ENCODE measurements around the gene SMIM33.

The SMIM33 gene

GRCh38 chr5:139461698-139462097 is 9.1 kb upstream of the SMIM33 start:
- TF ChIP-seq CTCF (IDR thresholded peaks at IDR 0.05; ENCODE audit: insufficient read depth, low read depth, low read length, missing control alignments), result no peak
- no peak overlapping the region for H3K4me3 ChIP-seq (ENCODE audit: low read length)
- peak; percentile 12 for DNase-seq (ENCODE audit: low read depth)

GRCh38 chr5:139462586-139463276 is 8.1 kb upstream of the SMIM33 start, which contains the start of gene ECSCR:
TSS of gene ECSCR (minus strand) at chr5:139462743. CDS start at chr5:139462670, 73 bp downstream.
- no peak for TF ChIP-seq CTCF (IDR thresholded peaks at IDR 0.05; ENCODE audit: insufficient read depth, low read depth, low read length, missing control alignments)
- DNase-seq (ENCODE audit: low read depth), result no peak
- no peak within 1 kb of the TSS for H3K4me3 ChIP-seq (ENCODE audit: low read length)

GRCh38 chr5:139468421-139468931 is 2.3 kb upstream of the SMIM33 start:
- peak; percentile 28 for DNase-seq (ENCODE audit: low read depth)
- TF ChIP-seq CTCF (IDR thresholded peaks at IDR 0.05; ENCODE audit: insufficient read depth, low read depth, low read length, missing control alignments), result no peak
- no peak overlapping the region for H3K4me3 ChIP-seq (ENCODE audit: low read length)

- H3K4me3 ChIP-seq (ENCODE audit: low read length), result no peak overlapping the region
Observed at GRCh38 chr5:139472386-139473030, 1.7 kb downstream of the SMIM33 start.

GRCh38 chr5:139473105-139473504 is 2.3 kb downstream of the SMIM33 start:
- no peak for TF ChIP-seq CTCF (IDR thresholded peaks at IDR 0.05; ENCODE audit: insufficient read depth, low read depth, low read length, missing control alignments)
- H3K4me3 ChIP-seq (ENCODE audit: low read length), result no peak overlapping the region
- peak; percentile 23 for DNase-seq (ENCODE audit: low read depth)

More at GRCh38 chr5:139472386-139473030, 1.7 kb downstream of the SMIM33 start:
- no peak for TF ChIP-seq CTCF (IDR thresholded peaks at IDR 0.05; ENCODE audit: insufficient read depth, low read depth, low read length, missing control alignments)
- no peak for DNase-seq (ENCODE audit: low read depth)

GRCh38 chr5:139473565-139473964 is 2.8 kb downstream of the SMIM33 start:
- peak; percentile 75 for DNase-seq (ENCODE audit: low read depth)
- no peak overlapping the region for H3K4me3 ChIP-seq (ENCODE audit: low read length)
- TF ChIP-seq CTCF (IDR thresholded peaks at IDR 0.05; ENCODE audit: insufficient read depth, low read depth, low read length, missing control alignments), result peak; percentile 37
